Measurements from ENCODE around the gene KCTD8.
A peak's percentile ranks its signal among the peaks of the same experiment; 100 is the strongest.

The KCTD8 gene

DNA sequence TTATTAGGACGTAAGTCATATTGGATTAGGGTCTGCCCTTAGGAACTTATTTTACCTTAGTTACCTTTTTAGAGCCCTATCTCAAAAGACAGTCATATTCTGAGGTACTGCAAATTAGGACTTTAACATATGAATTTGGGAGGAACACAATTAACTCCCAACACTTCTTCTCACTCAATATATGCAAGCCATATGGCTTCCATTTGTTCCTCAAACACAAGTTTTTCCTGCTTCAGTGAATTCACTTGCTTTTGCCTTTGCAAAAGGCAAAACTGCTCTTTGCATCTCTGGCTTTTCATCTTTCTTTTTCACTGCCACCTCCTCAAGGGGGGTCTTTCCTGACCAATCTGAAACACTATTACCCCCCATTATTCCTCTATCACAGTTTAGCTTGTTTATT is 220.3 kb downstream of the KCTD8 start:
- TF ChIP-seq, protein P1, sequence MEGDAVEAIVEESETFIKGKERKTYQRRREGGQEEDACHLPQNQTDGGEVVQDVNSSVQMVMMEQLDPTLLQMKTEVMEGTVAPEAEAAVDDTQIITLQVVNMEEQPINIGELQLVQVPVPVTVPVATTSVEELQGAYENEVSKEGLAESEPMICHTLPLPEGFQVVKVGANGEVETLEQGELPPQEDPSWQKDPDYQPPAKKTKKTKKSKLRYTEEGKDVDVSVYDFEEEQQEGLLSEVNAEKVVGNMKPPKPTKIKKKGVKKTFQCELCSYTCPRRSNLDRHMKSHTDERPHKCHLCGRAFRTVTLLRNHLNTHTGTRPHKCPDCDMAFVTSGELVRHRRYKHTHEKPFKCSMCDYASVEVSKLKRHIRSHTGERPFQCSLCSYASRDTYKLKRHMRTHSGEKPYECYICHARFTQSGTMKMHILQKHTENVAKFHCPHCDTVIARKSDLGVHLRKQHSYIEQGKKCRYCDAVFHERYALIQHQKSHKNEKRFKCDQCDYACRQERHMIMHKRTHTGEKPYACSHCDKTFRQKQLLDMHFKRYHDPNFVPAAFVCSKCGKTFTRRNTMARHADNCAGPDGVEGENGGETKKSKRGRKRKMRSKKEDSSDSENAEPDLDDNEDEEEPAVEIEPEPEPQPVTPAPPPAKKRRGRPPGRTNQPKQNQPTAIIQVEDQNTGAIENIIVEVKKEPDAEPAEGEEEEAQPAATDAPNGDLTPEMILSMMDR (conservative IDR thresholded peaks at IDR 0.05; ENCODE audit: control insufficient read depth, insufficient read depth, low read depth, low read length), result no peak
- no peak overlapping the region for H3K4me3 ChIP-seq (ENCODE audit: control insufficient read depth, low read depth, low read length)
- DNase-seq (ENCODE audit: low read depth), result no peak

DNA sequence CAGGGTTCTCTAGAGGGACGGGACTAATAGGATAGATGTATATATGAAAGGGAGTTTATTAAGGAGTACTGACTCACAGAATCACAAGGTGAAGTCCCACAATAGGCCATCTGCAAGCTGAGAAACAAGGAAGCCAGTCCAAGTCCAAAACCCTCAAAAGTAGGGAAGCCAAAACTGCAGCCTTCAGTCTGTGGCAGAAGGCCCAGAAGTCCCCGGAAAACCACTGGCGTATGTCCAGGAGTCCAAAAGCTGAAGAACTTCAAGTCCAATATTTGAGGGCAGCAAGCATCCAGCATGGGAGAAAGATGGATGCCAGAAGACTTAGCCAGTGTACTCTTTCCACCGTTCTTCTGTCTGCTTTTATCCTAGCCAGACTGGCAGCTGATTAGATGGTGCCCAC is 227.2 kb downstream of the KCTD8 start:
- no peak overlapping the region for H3K4me3 ChIP-seq (ENCODE audit: control insufficient read depth, low read depth, low read length)
- DNase-seq (ENCODE audit: low read depth), result no peak
- TF ChIP-seq, protein P1 (conservative IDR thresholded peaks at IDR 0.05; ENCODE audit: control insufficient read depth, insufficient read depth, low read depth, low read length), result no peak

DNA sequence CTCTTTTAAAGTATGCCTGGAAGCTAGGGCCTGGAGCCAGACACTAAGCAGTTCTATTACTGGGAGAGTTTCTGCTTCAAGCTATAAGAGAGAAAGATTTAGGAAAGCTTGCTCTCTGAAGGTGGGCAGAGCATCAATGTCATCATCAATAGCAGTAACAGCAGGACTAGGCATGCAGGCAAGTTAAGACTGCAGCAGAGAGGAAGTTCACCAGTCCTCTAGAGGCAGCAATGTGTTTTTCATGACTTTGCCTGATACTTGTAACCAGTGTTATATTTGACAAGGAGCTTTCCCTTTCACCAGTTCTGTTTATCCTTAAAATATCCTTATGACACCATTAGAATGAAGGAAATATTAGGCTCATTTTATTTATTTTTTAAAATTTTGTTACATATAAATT is 237.9 kb downstream of the KCTD8 start:
- TF ChIP-seq, protein P1 (conservative IDR thresholded peaks at IDR 0.05; ENCODE audit: control insufficient read depth, insufficient read depth, low read depth, low read length), result no peak
- DNase-seq (ENCODE audit: low read depth), result no peak
- H3K4me3 ChIP-seq (ENCODE audit: control insufficient read depth, low read depth, low read length), result no peak overlapping the region

DNA sequence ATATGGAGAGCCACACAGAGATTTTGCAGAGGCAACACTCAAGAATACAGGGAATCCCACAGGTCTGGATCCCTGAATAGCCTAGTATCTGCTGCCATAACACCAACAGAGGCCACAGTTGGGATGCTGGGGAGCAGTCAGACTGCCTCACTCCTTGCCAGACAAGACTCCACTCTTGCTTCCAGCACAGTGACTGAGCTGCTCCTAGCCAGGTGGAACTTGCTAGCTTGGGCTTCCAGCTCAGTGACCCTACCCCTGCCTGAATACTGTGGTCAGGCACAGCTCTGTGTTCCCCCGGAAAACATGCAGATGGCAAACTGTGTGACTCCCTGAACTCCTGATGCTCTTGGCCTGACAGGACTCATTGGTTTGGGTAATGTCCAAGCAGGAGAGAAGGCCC is 251.8 kb downstream of the KCTD8 start:
- TF ChIP-seq, protein P1 (conservative IDR thresholded peaks at IDR 0.05; ENCODE audit: control insufficient read depth, insufficient read depth, low read depth, low read length), result no peak
- no peak for DNase-seq (ENCODE audit: low read depth)
- no peak overlapping the region for H3K4me3 ChIP-seq (ENCODE audit: control insufficient read depth, low read depth, low read length)

DNA sequence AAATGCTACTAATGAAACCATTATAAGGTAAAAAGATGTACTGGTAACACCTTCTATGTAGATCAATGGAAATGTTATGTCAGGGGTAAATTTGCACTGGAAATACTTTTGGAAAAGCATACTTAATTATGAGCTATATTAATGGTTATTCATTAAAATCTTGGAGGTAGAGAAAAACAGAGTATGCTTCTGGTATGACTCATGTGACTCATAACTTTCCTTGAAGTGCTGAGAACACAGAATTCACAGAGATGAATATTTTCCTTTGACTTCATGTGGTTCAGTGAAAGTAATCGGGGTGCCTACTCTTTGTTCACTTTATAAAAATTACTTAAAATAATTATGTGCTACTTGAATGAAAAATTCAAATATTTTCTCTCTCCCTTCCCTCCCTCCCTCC is 254.2 kb downstream of the KCTD8 start:
- DNase-seq (ENCODE audit: low read depth), result peak; percentile 3
- TF ChIP-seq, protein P1 (conservative IDR thresholded peaks at IDR 0.05; ENCODE audit: control insufficient read depth, insufficient read depth, low read depth, low read length), result no peak
- H3K4me3 ChIP-seq (ENCODE audit: control insufficient read depth, low read depth, low read length), result no peak overlapping the region

DNA sequence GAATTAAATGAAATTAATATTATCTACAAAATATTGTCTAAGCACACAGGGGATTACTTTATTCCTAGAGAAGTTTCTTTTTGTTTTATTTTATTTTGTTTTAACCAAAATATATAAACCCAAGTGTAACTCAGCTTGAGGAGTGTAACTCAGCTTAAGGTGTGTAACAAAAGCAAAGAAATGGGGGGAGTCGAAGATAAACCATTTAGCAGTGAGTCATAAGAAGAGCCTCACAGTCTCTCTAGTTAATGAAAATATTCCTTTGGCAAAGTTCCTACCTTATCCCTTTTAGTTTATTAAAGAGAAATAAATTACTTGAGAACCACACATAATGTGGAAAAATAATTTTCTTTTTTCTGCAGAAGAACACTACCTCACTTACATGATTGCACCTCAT is 261.8 kb downstream of the KCTD8 start:
- TF ChIP-seq, protein P1 (conservative IDR thresholded peaks at IDR 0.05; ENCODE audit: control insufficient read depth, insufficient read depth, low read depth, low read length), result no peak
- no peak overlapping the region for H3K4me3 ChIP-seq (ENCODE audit: control insufficient read depth, low read depth, low read length)
- DNase-seq (ENCODE audit: low read depth), result no peak

Measured in fibroblast of mammary gland (primary cell).